Activated CD4-positive, alpha-beta memory T cell treated with anti-CD3 and anti-CD28 coated beads, Interleukin-2, amount 10 ng/mL, durations not matched to agents 7 days and 5 days (primary cell): ENCODE measurements around the gene KIF1A. TPM values are rescaled to one million over a fixed set of nuclear protein-coding genes. Genes with fewer than 3 reads are reported as not detected.

Experiments
- CTCF ChIA-PET: fragments of 350-600 bp; sonication (Branson Sonifier 250); formaldehyde crosslinking; loops from one replicate; lab custom pipeline; 2021; ENCODE audit warnings: antibody characterized with exemption, inconsistent platforms; lab: Charles Lee
- POLR2A ChIA-PET: fragments of 350-600 bp; sonication (Branson Sonifier 250); formaldehyde crosslinking; loops from one replicate; lab custom pipeline; 2021; ENCODE audit warnings: antibody characterized with exemption; lab: Charles Lee
- DNase-seq: peaks from one replicate; pipeline ENCODE4 v3.0.0-alpha.2; 2020
- H3K27ac Mint-ChIP-seq: one replicate; pipeline ENCODE4 v1.8.0; 2021; ENCODE audit warnings: mild to moderate bottlenecking, mixed read lengths
- H3K27me3 Mint-ChIP-seq: one replicate; pipeline ENCODE4 v1.8.0; 2021; ENCODE audit warnings: mixed read lengths
- H3K36me3 Mint-ChIP-seq: one replicate; pipeline ENCODE4 v1.8.0; 2021; ENCODE audit warnings: low read depth, mixed read lengths
- H3K4me1 Mint-ChIP-seq: one replicate; pipeline ENCODE4 v1.8.0; 2021; ENCODE audit warnings: mixed read lengths
- H3K4me3 Mint-ChIP-seq: one replicate; pipeline ENCODE4 v1.8.0; 2021; ENCODE audit warnings: mild to moderate bottlenecking, mixed read lengths
- H3K9me3 Mint-ChIP-seq: one replicate; pipeline ENCODE4 v1.8.0; 2021; ENCODE audit warnings: mixed read lengths
- total RNA-seq, 2 experiments: library from RNA; stranded (reverse); gene quantifications; one replicate each; pipeline ENCODE4 v1.2.3, GENCODE V29; 2021

The KIF1A gene
- total RNA-seq, 2 experiments from 2014 or later = 0.58 to 0.71 TPM

DNA sequence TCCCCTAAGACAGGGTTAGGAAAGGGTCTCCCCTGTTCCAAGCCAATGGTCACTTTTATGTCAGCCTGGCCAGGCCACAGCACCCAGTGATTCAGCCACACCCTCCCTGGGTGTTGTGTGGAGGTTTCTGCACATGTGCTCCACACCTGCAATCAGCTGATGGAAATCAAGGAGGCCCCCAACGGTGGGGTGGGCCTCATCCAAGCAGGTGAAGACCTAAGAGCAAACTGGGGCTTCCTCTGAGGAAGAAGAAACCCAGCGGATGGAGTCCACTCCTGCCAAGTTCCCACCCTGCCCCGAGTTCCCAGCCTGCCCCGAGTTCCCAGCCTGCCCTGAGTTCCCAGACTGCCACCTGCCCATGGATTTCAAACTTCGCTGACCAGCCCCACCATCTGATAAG lies 55.4 kb downstream of the KIF1A start:
- Mint-ChIP-seq H3K4me3 (no peak overlapping the region), H3K27ac (no peak overlapping the region), H3K4me1 (no peaks in the 10 kb centered on the region), H3K9me3 (no peaks in the 10 kb centered on the region), H3K27me3 (no peaks in the 10 kb centered on the region), H3K36me3 (no peaks in the 10 kb centered on the region)
- ChIA-PET CTCF (no interaction called here), POLR2A (no interaction called here)
- DNase-seq = no peak

DNA sequence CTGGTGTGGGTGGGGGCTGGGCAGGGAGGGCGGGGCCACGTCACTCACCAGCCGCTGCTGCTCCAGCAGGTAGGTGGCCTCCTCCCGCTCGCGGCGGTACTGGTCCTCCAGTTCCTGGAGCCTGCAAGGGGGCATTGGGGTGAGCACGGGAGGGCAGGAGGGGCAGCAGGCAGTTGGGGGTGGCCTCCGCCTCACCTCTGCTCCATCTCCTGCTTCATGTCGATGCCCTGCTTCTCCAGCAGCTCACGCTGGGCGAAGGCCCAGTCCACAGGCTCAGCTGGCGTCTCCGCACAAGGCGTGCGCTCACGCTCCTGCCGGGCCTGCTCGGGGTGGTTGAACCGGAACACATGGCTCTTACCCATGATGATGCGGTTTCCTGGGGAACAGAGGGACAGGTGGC lies 57.0 kb downstream of the KIF1A start:
- H3K36me3 Mint-ChIP-seq = no peaks in the 10 kb centered on the region
- no peaks in the 10 kb centered on the region for H3K4me1 Mint-ChIP-seq
- DNase-seq = no peak
- H3K27ac Mint-ChIP-seq = no peak overlapping the region
- H3K4me3 Mint-ChIP-seq = no peak overlapping the region
- no peaks in the 10 kb centered on the region for H3K9me3 Mint-ChIP-seq
- H3K27me3 Mint-ChIP-seq = no peaks in the 10 kb centered on the region
- CTCF ChIA-PET = no interaction called here
- POLR2A ChIA-PET = no interaction called here

DNA sequence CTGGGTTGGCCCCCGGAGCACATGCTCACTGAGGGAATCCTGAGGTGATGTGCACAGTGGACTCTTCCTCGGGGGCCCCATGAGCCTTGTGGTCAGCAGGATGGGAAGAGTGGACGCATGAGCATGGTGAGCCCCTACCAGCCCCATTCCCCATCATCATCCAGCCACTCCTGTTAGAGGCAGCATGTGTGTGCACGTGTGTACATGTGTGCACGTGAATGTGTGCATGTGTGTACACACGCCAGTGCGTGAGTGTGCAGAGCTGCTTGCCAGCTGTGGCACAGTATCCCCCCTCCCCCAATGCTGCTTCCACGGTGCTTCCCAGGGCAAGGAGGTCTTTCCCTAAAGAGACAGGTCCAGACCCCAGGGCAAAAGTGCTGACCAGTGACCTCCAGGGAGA lies 57.8 kb downstream of the KIF1A start:
- no peak for DNase-seq
- POLR2A ChIA-PET = no interaction called here
- Mint-ChIP-seq H3K9me3 (no peaks in the 10 kb centered on the region), H3K27me3 (no peaks in the 10 kb centered on the region), H3K4me3 (no peak overlapping the region), H3K36me3 (no peaks in the 10 kb centered on the region), H3K27ac (no peak overlapping the region), H3K4me1 (no peaks in the 10 kb centered on the region)
- CTCF ChIA-PET = no interaction called here

DNA sequence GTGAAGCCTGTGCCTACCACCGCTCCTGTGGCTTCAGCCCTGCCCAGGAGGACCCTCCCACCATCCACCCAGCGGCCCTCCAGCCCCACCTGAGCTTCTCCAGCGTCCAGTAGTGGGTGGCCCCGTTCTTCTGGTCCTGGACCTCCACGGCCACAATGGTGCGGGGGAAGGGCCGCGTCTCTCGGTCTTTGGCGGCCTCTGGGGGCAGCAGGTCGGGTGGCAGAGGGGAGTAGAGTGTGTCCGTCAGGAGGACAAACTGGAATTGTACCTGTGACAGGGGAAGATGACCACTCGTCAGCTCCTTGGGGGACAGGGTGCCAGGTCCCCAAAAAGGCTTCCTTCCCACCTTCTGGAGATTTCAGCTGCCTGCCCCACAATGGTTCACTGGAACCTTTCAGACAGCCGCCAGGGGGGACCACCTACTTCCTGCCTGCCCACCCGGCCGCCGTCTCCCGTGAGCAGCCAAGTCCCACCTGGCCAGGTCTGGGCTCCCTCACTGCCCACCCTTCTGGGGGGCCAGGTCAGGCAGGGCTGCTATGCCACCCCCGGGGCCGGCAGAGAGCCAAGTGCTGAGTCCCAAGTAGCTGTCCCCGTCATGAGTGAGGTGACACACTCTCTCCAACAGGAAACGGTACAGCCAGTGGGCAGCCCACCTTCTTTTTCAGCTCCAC lies 59.3 kb downstream of the KIF1A start:
- CTCF ChIA-PET = no interaction called here
- H3K36me3 Mint-ChIP-seq = no peaks in the 10 kb centered on the region
- no peaks in the 10 kb centered on the region for H3K27me3 Mint-ChIP-seq
- POLR2A ChIA-PET = no interaction called here
- DNase-seq = no peak
- H3K4me1 Mint-ChIP-seq = no peaks in the 10 kb centered on the region
- no peak overlapping the region for H3K4me3 Mint-ChIP-seq
- no peak overlapping the region for H3K27ac Mint-ChIP-seq
- H3K9me3 Mint-ChIP-seq = no peaks in the 10 kb centered on the region

DNA sequence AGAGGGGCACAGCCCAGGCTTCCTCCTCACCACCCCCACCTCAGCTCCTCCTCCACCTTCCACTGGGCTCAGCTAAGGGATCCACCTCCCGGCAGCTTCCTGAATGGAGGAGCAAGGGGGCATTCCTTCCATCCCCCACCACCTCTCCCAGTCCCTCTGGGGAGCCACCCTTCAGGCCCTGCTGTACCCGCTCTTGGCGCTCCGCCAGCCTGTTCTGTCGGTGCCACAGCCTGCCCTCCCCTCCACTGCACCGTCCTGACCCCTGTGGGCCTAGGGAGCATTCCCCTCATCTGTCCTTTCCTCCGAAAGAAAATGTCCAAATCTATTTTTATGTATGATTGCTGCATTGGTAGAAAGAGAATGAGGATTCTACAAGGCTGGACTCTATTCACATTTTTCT lies 59.9 kb downstream of the KIF1A start:
- Mint-ChIP-seq H3K27ac (no peak overlapping the region), H3K27me3 (no peaks in the 10 kb centered on the region), H3K4me3 (no peak overlapping the region), H3K9me3 (no peaks in the 10 kb centered on the region), H3K36me3 (no peaks in the 10 kb centered on the region), H3K4me1 (no peaks in the 10 kb centered on the region)
- ChIA-PET CTCF (no interaction called here), POLR2A (no interaction called here)
- no peak for DNase-seq

DNA sequence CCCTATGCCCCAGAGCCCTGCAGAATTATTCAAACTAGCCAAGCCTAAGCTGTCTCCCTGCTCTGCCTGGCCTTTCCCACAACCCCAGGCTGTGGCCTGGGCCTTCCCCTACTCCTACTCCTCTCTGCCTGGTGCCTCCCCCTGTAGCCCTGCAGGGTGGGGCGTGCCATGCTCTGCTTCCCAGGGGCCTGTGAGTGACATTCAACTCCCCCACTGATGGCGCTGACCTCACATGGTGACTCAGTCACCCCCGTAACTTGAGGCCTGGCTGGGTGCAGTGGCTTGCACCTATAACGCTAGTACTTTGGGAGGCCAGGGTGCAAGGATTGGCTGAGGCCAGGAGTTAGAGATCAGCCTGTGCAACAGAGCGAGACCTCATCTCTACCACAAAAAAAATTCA lies 60.6 kb downstream of the KIF1A start:
- Mint-ChIP-seq H3K4me3 (no peak overlapping the region), H3K27me3 (no peaks in the 10 kb centered on the region), H3K36me3 (no peaks in the 10 kb centered on the region), H3K4me1 (no peaks in the 10 kb centered on the region), H3K27ac (no peak overlapping the region), H3K9me3 (no peaks in the 10 kb centered on the region)
- ChIA-PET POLR2A (no interaction called here), CTCF (no interaction called here)
- DNase-seq = no peak

DNA sequence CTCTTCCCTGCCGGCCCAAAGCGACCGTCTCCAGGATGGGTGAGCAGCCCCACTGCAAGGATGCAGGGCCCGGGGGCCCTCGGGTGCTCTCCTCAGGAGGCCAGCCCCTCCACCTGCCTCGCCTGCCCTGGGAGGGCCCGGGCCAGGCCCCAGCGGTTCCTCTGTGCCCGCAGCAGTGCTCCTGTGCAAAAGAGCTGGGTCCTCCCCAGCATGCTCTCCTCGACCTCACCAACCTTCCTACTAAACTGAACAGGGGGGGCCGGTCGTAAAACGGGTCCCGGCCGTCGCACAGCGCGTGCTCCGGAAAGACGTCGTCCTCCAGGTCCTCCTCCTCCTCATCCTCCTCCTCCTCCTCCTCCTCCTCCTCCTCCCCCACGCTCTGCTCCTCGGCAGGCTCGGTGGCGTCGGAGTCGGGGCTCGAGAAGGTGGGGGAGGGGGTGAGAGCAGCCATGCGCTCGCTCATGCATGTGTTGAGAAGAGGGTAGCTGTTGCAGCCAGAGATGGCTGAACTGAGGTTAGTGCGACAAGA lies 62.9 kb downstream of the KIF1A start:
- Mint-ChIP-seq H3K27me3 (no peaks in the 10 kb centered on the region), H3K36me3 (no peaks in the 10 kb centered on the region), H3K4me3 (no peak overlapping the region), H3K4me1 (no peaks in the 10 kb centered on the region), H3K27ac (no peak overlapping the region), H3K9me3 (no peaks in the 10 kb centered on the region)
- POLR2A ChIA-PET = no interaction called here
- CTCF ChIA-PET = no interaction called here
- no peak for DNase-seq

DNA sequence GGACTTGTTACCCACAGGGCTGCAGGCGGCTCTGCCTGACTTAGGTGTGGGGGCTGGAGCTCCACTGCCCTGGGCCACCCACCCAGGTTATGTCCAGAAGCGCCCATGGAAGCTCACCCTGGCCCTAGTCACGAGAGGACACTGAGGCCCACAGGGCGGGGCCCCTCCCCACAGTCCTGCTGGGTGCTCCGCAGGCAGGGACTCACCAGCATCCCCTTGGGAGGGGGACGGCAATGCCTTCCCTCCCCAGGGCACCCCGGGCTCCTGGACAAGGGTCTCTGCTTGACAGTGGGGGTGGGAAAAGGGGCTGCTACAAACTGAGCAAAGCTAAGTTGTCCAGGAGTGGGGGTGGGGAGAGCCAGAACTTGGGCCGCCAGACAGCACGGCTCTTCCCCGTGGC lies 67.8 kb downstream of the KIF1A start:
- no peaks in the 10 kb centered on the region for H3K4me1 Mint-ChIP-seq
- no peak overlapping the region for H3K4me3 Mint-ChIP-seq
- H3K27me3 Mint-ChIP-seq = no peaks in the 10 kb centered on the region
- H3K9me3 Mint-ChIP-seq = no peaks in the 10 kb centered on the region
- DNase-seq = no peak
- CTCF ChIA-PET = no interaction called here
- H3K27ac Mint-ChIP-seq = no peak overlapping the region
- no peaks in the 10 kb centered on the region for H3K36me3 Mint-ChIP-seq
- POLR2A ChIA-PET = no interaction called here

DNA sequence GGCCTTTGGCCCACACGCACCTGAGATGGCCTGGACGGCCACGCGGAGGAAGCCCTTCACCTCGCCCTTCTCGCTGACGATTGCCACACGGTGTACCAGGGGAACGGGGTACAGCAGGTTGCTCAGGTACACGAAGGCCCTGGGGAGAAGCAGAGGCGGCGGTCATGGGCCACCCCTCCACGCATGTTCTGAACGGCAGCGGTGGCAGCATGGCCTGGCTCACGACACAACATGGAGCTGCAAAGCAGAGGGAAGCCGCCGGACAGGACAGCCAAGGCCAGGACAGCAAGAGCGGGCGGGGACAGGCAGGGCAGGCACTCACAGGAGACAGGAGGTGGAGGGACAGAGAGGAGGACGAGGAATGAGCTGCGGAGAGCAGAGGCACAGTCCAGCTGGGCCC lies 69.6 kb downstream of the KIF1A start:
- no peaks in the 10 kb centered on the region for H3K27me3 Mint-ChIP-seq
- no peak for DNase-seq
- no peaks in the 10 kb centered on the region for H3K36me3 Mint-ChIP-seq
- no peak overlapping the region for H3K27ac Mint-ChIP-seq
- POLR2A ChIA-PET = no interaction called here
- CTCF ChIA-PET = no interaction called here
- H3K4me1 Mint-ChIP-seq = no peaks in the 10 kb centered on the region
- H3K9me3 Mint-ChIP-seq = no peaks in the 10 kb centered on the region
- no peak overlapping the region for H3K4me3 Mint-ChIP-seq

DNA sequence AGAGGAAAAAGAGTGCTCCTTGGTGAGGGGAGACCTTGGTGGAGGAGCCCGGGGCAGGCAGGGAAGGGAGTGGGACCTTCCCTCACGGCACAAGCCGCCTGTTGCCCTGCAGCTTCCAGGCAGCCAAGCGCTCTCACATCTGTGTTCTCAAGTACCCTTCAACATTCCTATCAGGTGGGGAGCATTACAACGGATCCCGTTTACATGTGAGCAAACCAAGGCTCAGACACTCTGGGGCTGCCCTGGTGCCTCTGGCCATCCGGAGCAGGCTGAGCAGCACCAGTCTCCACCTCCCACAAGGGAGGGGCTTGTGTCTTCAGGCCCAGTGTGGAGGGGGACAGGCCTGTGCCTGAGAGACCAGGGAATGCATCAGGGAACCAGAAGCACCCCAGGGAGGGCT lies 70.5 kb downstream of the KIF1A start:
- Mint-ChIP-seq H3K27me3 (no peaks in the 10 kb centered on the region), H3K9me3 (no peaks in the 10 kb centered on the region), H3K36me3 (no peaks in the 10 kb centered on the region), H3K4me3 (no peak overlapping the region), H3K27ac (no peak overlapping the region), H3K4me1 (no peaks in the 10 kb centered on the region)
- no peak for DNase-seq
- ChIA-PET CTCF (no interaction called here), POLR2A (no interaction called here)

DNA sequence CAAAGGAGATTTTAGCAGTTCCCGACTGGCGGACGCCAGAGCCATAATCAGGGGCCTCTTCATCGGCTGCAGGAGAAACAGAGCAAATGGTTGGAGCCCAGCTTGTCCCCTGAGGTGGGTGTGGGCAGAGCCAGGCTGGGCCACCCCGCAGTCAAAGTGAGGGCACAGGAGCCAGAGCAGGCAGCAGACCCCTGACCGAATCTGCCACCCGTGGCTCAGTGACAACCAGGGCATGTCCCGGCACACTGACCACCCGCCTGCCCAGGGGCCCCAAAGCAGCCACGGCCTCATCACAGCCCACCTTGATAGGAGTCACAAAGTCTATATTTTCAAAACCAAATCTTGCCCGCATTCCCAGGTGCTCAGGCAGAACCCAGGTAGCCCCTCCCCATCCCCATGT lies 72.8 kb downstream of the KIF1A start:
- H3K27me3 Mint-ChIP-seq = no peaks in the 10 kb centered on the region
- DNase-seq = no peak
- H3K9me3 Mint-ChIP-seq = no peaks in the 10 kb centered on the region
- no peak overlapping the region for H3K27ac Mint-ChIP-seq
- POLR2A ChIA-PET = no interaction called here
- H3K36me3 Mint-ChIP-seq = no peaks in the 10 kb centered on the region
- no peak overlapping the region for H3K4me3 Mint-ChIP-seq
- no peaks in the 10 kb centered on the region for H3K4me1 Mint-ChIP-seq
- CTCF ChIA-PET = no interaction called here

DNA sequence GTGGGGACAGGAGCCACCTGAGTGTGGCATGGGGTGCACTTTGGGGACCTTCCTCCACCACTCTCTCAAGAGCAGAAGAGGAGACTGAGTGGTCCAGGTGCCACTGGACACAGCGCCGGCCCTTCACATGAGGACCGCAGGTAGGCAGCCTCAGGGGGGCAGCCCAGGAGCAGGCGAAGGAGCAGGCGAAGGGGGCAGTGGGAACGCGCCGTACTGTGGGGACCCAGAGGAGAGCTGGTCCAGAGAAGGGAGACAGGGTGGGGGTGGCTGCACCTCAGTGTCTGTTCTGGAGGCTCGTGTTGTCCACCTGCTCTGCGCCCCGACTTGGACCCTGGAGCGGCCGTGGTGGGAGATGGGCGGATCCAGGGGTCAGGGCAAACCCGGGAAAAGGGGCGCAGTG lies 73.3 kb downstream of the KIF1A start:
- no peak overlapping the region for H3K27ac Mint-ChIP-seq
- no peaks in the 10 kb centered on the region for H3K4me1 Mint-ChIP-seq
- no peaks in the 10 kb centered on the region for H3K27me3 Mint-ChIP-seq
- H3K9me3 Mint-ChIP-seq = no peaks in the 10 kb centered on the region
- H3K36me3 Mint-ChIP-seq = no peaks in the 10 kb centered on the region
- no peak for DNase-seq
- CTCF ChIA-PET = no interaction called here
- POLR2A ChIA-PET = no interaction called here
- H3K4me3 Mint-ChIP-seq = no peak overlapping the region

DNA sequence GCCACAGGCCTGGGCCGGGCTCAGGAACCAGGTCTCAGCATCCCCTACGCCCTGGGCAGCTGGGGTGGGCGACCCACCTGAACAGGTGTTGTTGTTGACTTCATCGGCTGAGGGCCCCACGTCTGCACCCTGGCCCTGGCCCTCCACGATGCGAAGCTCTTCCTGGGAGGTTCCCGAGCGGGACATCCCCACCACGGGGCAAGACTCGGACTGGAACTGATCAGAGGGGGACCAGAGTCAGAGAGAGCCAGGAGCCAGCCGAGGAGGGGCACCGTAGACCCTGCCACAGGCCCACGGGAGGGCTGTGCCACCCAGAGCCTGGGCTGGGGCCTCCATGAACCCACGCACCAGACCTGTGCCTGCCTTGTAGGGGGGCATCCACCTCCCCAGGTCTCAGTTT lies 74.1 kb downstream of the KIF1A start:
- no peaks in the 10 kb centered on the region for H3K36me3 Mint-ChIP-seq
- no peak overlapping the region for H3K27ac Mint-ChIP-seq
- no peak for DNase-seq
- CTCF ChIA-PET = no interaction called here
- no peak overlapping the region for H3K4me3 Mint-ChIP-seq
- H3K4me1 Mint-ChIP-seq = no peaks in the 10 kb centered on the region
- POLR2A ChIA-PET = no interaction called here
- H3K27me3 Mint-ChIP-seq = no peaks in the 10 kb centered on the region
- no peaks in the 10 kb centered on the region for H3K9me3 Mint-ChIP-seq

DNA sequence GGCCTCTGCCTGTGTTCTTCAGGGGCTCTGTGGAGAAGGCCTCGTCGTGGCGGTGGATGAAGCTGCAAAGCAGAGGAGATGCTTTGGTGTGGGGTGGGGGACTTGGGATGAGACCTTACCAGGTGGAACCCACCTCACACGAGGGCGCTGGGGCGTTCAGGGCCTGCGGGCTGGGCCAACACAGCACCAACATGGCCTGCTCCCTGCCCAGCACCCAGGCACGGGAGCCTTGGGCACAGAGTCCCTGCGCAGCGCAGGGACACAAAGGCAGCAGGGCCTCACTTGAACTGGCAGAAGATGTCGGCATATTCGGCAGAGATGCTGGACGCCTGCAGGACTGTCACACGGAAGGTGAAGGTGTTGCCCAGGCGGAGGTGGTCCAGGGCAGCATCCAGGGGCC lies 74.6 kb downstream of the KIF1A start:
- no peak overlapping the region for H3K27ac Mint-ChIP-seq
- H3K4me3 Mint-ChIP-seq = no peak overlapping the region
- DNase-seq = no peak
- no peaks in the 10 kb centered on the region for H3K27me3 Mint-ChIP-seq
- H3K9me3 Mint-ChIP-seq = no peaks in the 10 kb centered on the region
- CTCF ChIA-PET = no interaction called here
- H3K36me3 Mint-ChIP-seq = no peaks in the 10 kb centered on the region
- POLR2A ChIA-PET = no interaction called here
- no peaks in the 10 kb centered on the region for H3K4me1 Mint-ChIP-seq
